PFSK-1 (cell line): Measurements from ENCODE around the gene RPS6KL1.

Experiments used
- FOXP2 ChIP-seq: optimal IDR thresholded peaks from 2 replicates; pipeline ENCODE3; 2011; ENCODE audit warnings: borderline replicate concordance, control low read depth, inconsistent platforms; ENCODE audit not compliant: insufficient read depth; ENCODE audit errors: extremely low read length, extremely low read depth
- POLR2AphosphoS5 ChIP-seq: IDR thresholded peaks from 2 replicates; pipeline ENCODE4 v1.6.1; 2012; ENCODE audit warnings: low read depth, mild to moderate bottlenecking, control low read depth, low read length, moderate library complexity
- SIN3A ChIP-seq: IDR thresholded peaks from 2 replicates; pipeline ENCODE4 v1.6.1; 2012; ENCODE audit warnings: mild to moderate bottlenecking, low read length, moderate library complexity, borderline replicate concordance; ENCODE audit not compliant: insufficient read depth
- TAF1 ChIP-seq: IDR thresholded peaks from 2 replicates; pipeline ENCODE4 v1.6.1; 2012; ENCODE audit warnings: low read length, control low read depth, borderline replicate concordance; ENCODE audit not compliant: insufficient read depth
- TF ChIP-seq, protein P1 (sequence below), 2 experiments: IDR thresholded peaks; 2 replicates each; pipeline versions ENCODE4 v1.6.1 to v1.8.0; 2011 to 2012; ENCODE audit warnings: low read depth in 2 of 2, low read length in 2 of 2, control low read depth in 1 of 2, inconsistent platforms in 1 of 2, mild to moderate bottlenecking in 1 of 2, moderate library complexity in 1 of 2; ENCODE audit not compliant: insufficient read depth in 1 of 2

DNA sequence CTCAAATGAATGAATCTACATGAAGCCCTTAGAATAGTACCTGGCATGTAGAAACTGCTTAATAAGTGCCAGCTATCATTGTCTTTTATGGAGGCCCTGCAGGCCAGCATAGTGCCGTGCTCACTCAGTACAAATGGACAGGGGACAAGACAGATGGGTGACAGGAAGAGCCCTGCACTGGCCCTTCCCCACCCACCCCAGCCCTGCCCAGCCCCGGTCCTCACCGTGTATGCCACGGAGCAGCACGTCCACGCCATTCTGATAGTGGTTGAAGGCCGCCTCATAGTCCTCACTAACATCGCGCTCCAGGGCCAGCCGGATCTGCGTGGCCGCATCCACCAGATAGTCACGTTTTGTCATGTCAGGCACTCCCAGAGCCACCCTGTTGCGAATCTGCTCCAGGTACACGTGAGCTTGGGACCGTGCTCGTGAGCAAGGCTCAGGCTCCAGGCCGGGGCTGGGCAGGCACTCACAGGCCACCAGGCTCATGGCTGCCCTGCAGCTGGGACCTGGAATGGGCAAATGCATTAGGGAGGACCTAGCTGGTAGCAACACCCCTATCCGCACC is 1.9 kb downstream of the RPS6KL1 start:
- TF ChIP-seq POLR2AphosphoS5, result no peak
- TF ChIP-seq, protein P1, sequence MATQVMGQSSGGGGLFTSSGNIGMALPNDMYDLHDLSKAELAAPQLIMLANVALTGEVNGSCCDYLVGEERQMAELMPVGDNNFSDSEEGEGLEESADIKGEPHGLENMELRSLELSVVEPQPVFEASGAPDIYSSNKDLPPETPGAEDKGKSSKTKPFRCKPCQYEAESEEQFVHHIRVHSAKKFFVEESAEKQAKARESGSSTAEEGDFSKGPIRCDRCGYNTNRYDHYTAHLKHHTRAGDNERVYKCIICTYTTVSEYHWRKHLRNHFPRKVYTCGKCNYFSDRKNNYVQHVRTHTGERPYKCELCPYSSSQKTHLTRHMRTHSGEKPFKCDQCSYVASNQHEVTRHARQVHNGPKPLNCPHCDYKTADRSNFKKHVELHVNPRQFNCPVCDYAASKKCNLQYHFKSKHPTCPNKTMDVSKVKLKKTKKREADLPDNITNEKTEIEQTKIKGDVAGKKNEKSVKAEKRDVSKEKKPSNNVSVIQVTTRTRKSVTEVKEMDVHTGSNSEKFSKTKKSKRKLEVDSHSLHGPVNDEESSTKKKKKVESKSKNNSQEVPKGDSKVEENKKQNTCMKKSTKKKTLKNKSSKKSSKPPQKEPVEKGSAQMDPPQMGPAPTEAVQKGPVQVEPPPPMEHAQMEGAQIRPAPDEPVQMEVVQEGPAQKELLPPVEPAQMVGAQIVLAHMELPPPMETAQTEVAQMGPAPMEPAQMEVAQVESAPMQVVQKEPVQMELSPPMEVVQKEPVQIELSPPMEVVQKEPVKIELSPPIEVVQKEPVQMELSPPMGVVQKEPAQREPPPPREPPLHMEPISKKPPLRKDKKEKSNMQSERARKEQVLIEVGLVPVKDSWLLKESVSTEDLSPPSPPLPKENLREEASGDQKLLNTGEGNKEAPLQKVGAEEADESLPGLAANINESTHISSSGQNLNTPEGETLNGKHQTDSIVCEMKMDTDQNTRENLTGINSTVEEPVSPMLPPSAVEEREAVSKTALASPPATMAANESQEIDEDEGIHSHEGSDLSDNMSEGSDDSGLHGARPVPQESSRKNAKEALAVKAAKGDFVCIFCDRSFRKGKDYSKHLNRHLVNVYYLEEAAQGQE (IDR thresholded peaks at IDR 0.05; ENCODE audit: insufficient read depth in 1 of 2, low read depth in 2 of 2, low read length in 2 of 2), result no peak
- TF ChIP-seq TAF1, result no peak
- TF ChIP-seq SIN3A, result no peak
- TF ChIP-seq FOXP2, result no peak
